ENCODE data around the gene NUTM2E. TPM values are rescaled to one million over a fixed set of nuclear protein-coding genes. Genes with fewer than 3 reads are reported as not detected.
"Not testable (repeated sequence)": the region's sequence is repeated elsewhere in the genome, so short reads cannot be mapped to it uniquely, and the experiment has no call there.

NUTM2E gene
- total RNA-seq, 1 experiment from 2014 or later = 0.10 TPM

DNA sequence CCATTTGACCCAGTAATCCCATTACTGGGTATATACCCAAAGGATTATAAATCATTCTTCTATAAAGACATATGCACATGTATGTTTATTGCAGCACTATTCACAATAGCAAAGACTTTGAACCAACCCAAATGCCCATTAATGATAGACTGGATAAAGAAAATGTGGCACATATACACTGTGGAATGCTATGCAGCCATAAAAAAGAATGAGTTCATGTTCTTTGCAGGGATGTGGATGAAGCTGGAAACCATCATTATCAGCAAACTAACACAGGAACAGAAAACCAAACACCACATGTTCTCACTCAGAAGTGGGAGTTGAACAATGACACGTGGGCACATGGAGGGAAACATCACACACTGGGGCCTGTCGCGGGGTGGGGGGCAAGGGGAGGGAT is 7.3 kb downstream of the NUTM2E start:
- H3K36me3 ChIP-seq (replicated peaks; ENCODE audit: control insufficient read depth, insufficient read depth, low read length); H3K27me3 ChIP-seq (ENCODE audit: control insufficient read depth, insufficient read depth, low read length); DNase-seq; H3K4me3 ChIP-seq (ENCODE audit: insufficient read depth, low read depth, low read length): not testable (repeated sequence)

DNA sequence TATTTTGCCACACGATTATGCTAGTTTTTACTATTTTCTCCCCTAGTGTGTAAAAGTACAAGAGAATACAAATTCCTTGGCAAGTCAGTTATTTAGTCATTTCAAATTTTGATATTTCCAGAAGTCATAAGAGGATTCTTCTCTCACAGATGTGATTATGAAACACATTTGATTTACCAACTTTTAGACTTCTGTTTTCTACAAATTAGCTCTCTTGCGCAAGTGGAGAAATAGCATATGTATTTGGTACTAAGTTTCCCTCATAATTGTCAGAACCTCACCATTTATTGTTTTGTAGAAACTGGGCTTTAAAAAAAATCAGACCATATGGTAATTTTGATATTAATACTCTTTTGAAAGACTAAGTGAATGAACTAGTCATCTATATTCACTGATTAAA is 9.4 kb downstream of the NUTM2E start:
- H3K36me3 ChIP-seq (replicated peaks; ENCODE audit: control insufficient read depth, insufficient read depth, low read length) = not testable (repeated sequence)

DNA sequence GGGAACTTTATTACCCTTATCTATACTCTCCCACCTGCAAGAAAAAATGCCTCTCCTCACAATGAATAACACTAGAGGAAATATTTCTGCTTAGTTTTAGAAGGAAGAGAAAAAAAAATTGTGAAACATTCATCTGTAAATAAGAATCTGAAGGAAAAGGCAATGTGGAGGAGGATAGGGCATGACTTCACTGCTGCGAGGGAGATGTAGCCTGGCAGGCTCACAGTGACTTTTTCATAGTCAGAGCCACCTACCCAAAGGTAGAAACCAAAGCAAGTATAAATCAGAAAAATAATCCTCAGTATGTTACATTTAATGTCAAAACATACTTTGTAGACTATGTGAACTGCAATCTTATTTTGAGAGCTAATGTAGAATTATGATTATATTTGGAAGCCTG is 10.4 kb downstream of the NUTM2E start:
- H3K27me3 ChIP-seq (ENCODE audit: control insufficient read depth, insufficient read depth, low read length); DNase-seq; H3K4me3 ChIP-seq (ENCODE audit: insufficient read depth, low read depth, low read length); H3K36me3 ChIP-seq (replicated peaks; ENCODE audit: control insufficient read depth, insufficient read depth, low read length): not testable (repeated sequence)

More for the DNA sequence above, 9.4 kb downstream of the NUTM2E start:
- not testable (repeated sequence) for H3K4me3 ChIP-seq (ENCODE audit: insufficient read depth, low read depth, low read length); DNase-seq; H3K27me3 ChIP-seq (ENCODE audit: control insufficient read depth, insufficient read depth, low read length)

DNA sequence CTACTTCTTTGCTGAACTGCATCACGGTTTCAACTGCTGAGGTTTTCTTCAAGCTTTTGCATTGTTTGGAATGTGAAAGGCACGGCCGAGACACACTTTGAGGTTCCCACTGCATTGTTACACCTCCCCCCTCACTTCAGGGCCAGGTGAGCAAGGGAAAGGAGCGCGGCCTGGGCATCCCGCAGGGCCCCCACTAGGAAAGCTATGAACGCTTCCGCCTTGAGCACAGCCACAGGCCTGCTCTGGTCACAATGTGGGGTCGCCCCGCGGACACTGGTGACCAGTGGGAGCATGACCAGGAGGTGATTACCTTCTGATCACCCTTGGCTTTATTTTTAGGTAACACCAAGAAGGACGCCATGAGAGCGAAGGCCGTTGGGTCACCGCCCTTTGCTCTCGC is 11.9 kb downstream of the NUTM2E start:
- H3K4me3 ChIP-seq (ENCODE audit: insufficient read depth, low read depth, low read length); H3K36me3 ChIP-seq (replicated peaks; ENCODE audit: control insufficient read depth, insufficient read depth, low read length); H3K27me3 ChIP-seq (ENCODE audit: control insufficient read depth, insufficient read depth, low read length); DNase-seq: not testable (repeated sequence)

DNA sequence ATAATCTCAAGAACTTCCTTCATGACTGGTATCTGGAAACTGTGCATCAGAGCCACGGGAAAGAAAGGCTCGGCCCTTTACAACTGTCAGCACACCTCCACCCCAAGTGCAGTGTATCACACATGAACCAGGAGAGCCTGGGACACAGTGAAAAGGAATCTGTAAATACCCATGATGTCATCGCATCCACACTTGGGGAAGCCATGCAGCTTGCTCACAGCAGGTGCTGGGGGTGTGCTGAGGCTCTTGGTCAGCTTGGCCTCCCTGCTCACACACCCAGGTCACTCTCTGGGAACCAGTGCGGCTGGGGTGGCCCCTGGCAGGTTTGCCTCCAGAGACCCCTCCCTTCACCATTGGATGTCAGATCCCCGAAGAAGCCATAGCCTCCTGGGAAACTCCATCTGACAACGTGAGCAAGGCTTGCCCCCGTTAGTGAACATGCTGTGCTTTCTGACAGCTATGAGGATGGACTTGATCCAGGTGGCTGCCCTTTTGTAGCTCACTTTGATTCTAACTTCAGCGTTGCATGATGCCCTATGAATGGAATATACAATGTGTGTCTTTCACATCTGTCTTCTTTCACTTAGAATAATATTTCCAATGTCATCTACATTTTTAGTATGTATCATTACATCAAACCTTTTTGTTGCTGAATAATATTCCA is 26.8 kb downstream of the NUTM2E start:
- not testable (repeated sequence) for H3K36me3 ChIP-seq (replicated peaks; ENCODE audit: control insufficient read depth, insufficient read depth, low read length); H3K4me3 ChIP-seq (ENCODE audit: insufficient read depth, low read depth, low read length); H3K27me3 ChIP-seq (ENCODE audit: control insufficient read depth, insufficient read depth, low read length); DNase-seq

DNA sequence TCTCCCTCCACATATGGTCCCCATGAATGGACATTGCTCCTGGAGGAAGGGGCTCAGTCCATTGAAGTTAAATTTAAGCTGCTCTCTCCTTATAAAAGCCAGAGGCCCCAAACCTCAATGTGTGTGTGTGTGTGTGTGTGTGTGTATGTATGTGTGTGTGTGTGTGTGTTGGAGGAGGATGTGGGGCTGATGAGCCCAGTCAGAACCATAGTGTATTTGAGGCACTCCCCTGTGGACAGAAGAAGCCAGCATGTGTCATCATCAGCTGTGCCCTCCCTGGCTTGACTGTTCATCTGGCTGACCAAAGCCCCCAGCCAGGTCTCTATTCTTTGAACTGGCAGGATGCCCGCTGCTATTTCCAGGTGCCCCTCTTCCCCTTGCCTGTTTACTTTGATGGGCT is 35.7 kb downstream of the NUTM2E start:
- not testable (repeated sequence) for DNase-seq; H3K36me3 ChIP-seq (replicated peaks; ENCODE audit: control insufficient read depth, insufficient read depth, low read length); H3K27me3 ChIP-seq (ENCODE audit: control insufficient read depth, insufficient read depth, low read length)

DNA sequence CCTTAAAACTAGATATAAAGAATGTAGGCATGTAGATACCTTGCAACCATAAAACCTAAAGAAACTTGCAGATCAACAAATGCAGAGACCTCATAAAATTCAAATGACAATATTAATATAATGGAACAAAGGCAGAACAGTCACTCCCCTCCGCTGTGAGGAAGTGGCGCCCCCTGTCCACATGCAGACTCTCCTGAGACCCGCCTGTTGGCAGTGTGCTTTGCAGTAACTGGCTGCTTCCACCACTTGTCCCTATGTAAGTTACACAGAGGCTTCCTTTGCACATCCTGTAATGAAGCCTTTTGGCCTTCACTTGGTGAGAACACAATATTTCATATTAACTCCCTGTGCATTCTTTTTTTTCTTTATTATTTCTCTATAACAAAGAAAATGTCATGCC is 36.3 kb downstream of the NUTM2E start:
- DNase-seq; H3K4me3 ChIP-seq (ENCODE audit: insufficient read depth, low read depth, low read length); H3K27me3 ChIP-seq (ENCODE audit: control insufficient read depth, insufficient read depth, low read length); H3K36me3 ChIP-seq (replicated peaks; ENCODE audit: control insufficient read depth, insufficient read depth, low read length): not testable (repeated sequence)

More for the DNA sequence above, 35.7 kb downstream of the NUTM2E start:
- not testable (repeated sequence) for H3K4me3 ChIP-seq (ENCODE audit: insufficient read depth, low read depth, low read length)

DNA sequence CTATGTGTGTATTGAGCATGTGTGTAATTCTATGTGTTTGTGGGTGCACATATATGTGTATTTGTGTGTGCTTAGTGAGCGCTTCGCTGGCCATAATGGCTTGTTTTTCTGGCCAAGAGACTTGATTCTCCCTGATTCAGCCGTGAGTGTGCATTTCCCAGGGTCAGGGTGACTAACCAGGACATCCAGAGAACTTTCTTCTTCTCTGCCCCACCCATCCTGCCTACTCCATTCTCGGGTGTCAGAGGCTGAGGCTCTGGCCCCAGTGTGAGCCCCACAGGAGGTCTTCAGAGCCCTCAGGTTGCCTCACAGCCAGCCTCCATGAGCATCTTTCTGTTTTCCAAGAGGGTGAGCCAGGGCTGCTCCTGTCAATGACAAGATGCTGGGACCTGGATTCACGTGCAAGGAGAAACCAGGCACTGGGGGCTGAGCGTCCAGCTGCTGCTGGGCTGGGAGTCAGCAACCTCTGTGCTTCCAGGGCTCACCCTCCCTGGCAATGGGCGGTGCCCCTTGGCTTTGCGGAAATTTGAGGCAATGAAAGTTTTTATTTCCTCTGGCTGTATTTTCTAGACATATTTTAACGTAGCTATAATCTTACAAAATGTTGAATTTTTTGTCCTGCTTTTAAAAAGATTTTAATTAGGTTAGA is 40.5 kb downstream of the NUTM2E start:
- DNase-seq; H3K36me3 ChIP-seq (replicated peaks; ENCODE audit: control insufficient read depth, insufficient read depth, low read length); H3K4me3 ChIP-seq (ENCODE audit: insufficient read depth, low read depth, low read length); H3K27me3 ChIP-seq (ENCODE audit: control insufficient read depth, insufficient read depth, low read length): not testable (repeated sequence)

DNA sequence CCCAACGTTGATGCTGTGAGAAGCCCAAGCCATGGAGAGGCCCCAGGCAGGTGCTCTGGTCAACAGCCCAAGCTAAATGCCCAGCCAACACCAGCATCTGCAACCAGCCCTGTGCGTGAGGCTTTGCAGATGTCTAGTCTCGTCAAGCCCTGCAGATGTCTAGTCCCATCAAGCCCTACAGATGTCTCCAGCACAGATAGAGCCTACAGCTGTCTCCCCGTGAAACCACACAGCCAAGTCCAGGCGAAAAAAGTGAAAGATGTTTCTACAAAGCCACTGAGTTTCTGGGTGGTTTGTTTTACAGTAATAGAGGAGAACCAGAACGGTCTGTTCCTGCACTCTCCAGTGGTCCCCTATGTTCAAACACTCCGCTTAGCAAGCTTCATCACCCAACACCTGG is 41.5 kb downstream of the NUTM2E start:
- DNase-seq; H3K4me3 ChIP-seq (ENCODE audit: insufficient read depth, low read depth, low read length); H3K27me3 ChIP-seq (ENCODE audit: control insufficient read depth, insufficient read depth, low read length); H3K36me3 ChIP-seq (replicated peaks; ENCODE audit: control insufficient read depth, insufficient read depth, low read length): not testable (repeated sequence)

DNA sequence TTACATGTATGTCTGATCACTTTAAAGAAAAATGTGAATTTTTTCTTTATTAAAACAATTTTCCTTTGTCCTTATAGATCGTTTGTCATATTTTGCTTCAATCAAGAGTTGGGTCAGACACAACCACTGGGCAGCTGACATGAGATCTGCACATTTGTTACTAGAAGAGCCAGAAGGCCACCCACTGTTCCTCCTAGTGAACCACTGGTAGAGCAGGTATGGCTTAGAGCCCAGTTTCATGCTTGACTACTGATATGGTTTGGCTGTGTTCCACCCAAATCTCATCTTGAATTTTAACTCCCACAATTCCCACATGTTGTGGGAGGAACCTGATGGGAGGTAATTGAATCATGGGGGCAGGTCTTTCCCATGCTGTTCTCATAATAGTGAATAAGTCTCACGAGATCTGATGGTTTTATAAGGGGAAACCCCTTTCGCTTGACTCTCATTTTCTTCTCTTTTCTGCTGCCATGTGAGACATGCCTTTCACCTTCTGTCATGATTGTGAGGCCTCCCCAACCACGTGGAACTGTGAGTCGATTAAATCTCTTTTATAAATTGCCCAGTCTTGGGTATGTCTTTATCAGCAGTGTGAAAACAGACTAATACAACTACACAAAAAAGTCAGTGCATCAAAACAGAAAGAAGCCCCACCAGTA is 43.0 kb downstream of the NUTM2E start:
- not testable (repeated sequence) for H3K36me3 ChIP-seq (replicated peaks; ENCODE audit: control insufficient read depth, insufficient read depth, low read length); H3K27me3 ChIP-seq (ENCODE audit: control insufficient read depth, insufficient read depth, low read length); H3K4me3 ChIP-seq (ENCODE audit: insufficient read depth, low read depth, low read length); DNase-seq

DNA sequence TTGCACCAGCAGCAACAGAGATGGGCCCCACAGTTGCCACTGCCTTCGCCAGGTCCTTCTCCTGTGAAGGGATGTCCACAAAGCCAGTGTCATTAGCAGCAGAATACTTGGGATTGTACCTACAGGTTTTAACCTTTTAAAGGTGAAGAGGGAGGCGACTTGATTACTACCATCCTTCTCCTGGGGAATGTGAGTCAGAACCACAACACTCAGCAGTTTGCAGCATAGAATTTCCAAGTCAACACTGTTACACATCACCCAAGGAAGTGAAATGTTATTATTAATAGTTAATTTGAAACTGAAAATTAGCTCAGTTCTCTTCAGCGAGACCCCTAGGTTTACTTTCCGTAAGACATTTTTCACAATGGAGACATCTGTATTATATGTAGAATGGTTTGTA is 45.2 kb downstream of the NUTM2E start:
- not testable (repeated sequence) for H3K36me3 ChIP-seq (replicated peaks; ENCODE audit: control insufficient read depth, insufficient read depth, low read length); H3K27me3 ChIP-seq (ENCODE audit: control insufficient read depth, insufficient read depth, low read length); DNase-seq; H3K4me3 ChIP-seq (ENCODE audit: insufficient read depth, low read depth, low read length)

Other genes with a start within 250 kb of the NUTM2E start
- gene SFTPA1, start 215.8 kb upstream of the NUTM2E start, total RNA-seq (2014; rRNA removed; shearing (Covaris generic)) = not detected in 2 replicates
- 0.11 and 0.59 TPM in 2 replicates for gene NUTM2B, start 123.5 kb upstream of the NUTM2E start, total RNA-seq (2014; rRNA removed; shearing (Covaris generic))
- gene SFTPD, start 122.4 kb downstream of the NUTM2E start, total RNA-seq (2014; rRNA removed; shearing (Covaris generic)) = 0.21 and 1.5 TPM in 2 replicates

All from H7 (cell line).